Neural crest cell (in vitro differentiated cells): Measurements from ENCODE around the gene THSD7A. TPM values are rescaled to one million over a fixed set of nuclear protein-coding genes. Genes with fewer than 3 reads are reported as not detected.

Experiments
- DNase-seq: peaks from one replicate; pipeline ENCODE4 v3.0.0; 2021; ENCODE audit warnings: low read depth, mixed read lengths, low spot score
- H3K27ac Mint-ChIP-seq: one replicate; pipeline ENCODE4 v1.8.0; 2021; ENCODE audit warnings: mild to moderate bottlenecking, mixed read lengths; ENCODE audit not compliant: unreplicated experiment
- H3K27me3 Mint-ChIP-seq: 2 replicates; pipeline ENCODE4 v1.8.0; 2021; ENCODE audit warnings: low read depth, mild to moderate bottlenecking, mixed read lengths
- H3K36me3 Mint-ChIP-seq: 2 replicates; pipeline ENCODE4 v1.8.0; 2021; ENCODE audit warnings: low read depth, mild to moderate bottlenecking, mixed read lengths
- H3K4me1 Mint-ChIP-seq: 2 replicates; pipeline ENCODE4 v1.8.0; 2021; ENCODE audit warnings: mixed read lengths
- H3K4me3 Mint-ChIP-seq: one replicate; pipeline ENCODE4 v1.8.0; 2021; ENCODE audit warnings: mild to moderate bottlenecking, mixed read lengths
- H3K9me3 Mint-ChIP-seq: 2 replicates; pipeline ENCODE4 v1.8.0; 2021; ENCODE audit warnings: mixed read lengths
- total RNA-seq: library from RNA; stranded (reverse); gene quantifications from 2 replicates; pipeline ENCODE4 v1.2.1, GENCODE V29; 2021
- TF ChIP-seq, protein P1 (sequence below): fragments of 200-600 bp; sonication (generic); conservative IDR thresholded peaks from 2 replicates; pipeline ENCODE4 v1.5.0; 2021; ENCODE audit warnings: antibody characterized with exemption, mild to moderate bottlenecking

Gene THSD7A
- total RNA-seq, 1 donor from 2014 or later, result 4.8 TPM

DNA sequence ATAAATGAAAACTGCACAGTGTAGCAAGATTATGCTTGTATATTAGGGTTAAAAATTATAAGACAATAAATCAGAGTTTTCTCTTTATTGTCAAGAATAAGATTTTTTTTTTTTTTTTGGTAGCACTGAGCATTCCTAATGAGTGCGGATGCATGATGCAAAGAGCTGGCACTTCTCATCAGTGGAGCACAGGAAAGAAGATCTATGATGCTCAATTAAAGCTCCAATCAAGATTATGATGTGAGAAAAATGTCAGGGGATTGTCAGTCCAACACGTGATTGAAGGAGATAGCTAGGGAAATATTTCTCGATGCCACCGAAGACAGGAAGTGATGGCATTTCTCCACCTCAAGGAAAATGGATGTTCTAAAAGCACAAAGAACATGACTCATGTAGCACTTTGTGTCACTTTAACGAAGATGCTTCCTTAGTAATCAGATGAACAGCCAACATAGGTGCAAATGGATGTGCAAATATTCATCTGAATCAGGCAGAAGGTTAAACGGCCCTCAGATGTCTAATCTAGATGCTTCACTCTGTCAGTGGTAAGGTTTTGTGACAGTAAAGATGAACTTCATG is 240.9 kb downstream of the THSD7A start:
- no peak for DNase-seq
- no peak overlapping the region for H3K27ac Mint-ChIP-seq
- peaks cover 3% of the 10 kb centered on the region for H3K9me3 Mint-ChIP-seq
- H3K4me3 Mint-ChIP-seq, result no peak overlapping the region
- TF ChIP-seq, protein P1, sequence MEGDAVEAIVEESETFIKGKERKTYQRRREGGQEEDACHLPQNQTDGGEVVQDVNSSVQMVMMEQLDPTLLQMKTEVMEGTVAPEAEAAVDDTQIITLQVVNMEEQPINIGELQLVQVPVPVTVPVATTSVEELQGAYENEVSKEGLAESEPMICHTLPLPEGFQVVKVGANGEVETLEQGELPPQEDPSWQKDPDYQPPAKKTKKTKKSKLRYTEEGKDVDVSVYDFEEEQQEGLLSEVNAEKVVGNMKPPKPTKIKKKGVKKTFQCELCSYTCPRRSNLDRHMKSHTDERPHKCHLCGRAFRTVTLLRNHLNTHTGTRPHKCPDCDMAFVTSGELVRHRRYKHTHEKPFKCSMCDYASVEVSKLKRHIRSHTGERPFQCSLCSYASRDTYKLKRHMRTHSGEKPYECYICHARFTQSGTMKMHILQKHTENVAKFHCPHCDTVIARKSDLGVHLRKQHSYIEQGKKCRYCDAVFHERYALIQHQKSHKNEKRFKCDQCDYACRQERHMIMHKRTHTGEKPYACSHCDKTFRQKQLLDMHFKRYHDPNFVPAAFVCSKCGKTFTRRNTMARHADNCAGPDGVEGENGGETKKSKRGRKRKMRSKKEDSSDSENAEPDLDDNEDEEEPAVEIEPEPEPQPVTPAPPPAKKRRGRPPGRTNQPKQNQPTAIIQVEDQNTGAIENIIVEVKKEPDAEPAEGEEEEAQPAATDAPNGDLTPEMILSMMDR, result no peak
- no peaks in the 10 kb centered on the region for H3K27me3 Mint-ChIP-seq
- no peaks in the 10 kb centered on the region for H3K4me1 Mint-ChIP-seq
- no peaks in the 10 kb centered on the region for H3K36me3 Mint-ChIP-seq

DNA sequence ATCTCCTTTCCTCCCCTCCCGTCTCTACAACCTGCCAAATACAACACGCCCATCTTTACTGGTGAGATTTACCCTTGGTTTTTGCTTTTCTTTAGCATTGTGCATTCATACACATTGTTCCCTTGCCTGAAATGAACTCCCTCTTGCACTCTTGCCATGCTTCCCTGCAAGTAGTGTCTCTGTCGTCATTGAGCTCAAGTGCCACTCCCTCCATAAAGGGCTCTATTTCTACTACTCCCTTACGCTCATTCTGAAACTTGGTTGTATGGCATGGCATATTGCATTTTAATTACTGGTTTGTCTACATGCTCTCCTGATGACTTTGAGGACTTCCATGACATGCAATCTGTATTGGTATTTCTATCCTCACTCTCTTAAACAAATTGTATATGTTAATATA is 242.7 kb downstream of the THSD7A start:
- Mint-ChIP-seq H3K4me1 (no peaks in the 10 kb centered on the region), H3K27me3 (no peaks in the 10 kb centered on the region), H3K4me3 (no peak overlapping the region), H3K27ac (no peak overlapping the region), H3K9me3 (no peaks in the 10 kb centered on the region), H3K36me3 (no peaks in the 10 kb centered on the region)
- DNase-seq, result no peak
- TF ChIP-seq, protein P1, result no peak

DNA sequence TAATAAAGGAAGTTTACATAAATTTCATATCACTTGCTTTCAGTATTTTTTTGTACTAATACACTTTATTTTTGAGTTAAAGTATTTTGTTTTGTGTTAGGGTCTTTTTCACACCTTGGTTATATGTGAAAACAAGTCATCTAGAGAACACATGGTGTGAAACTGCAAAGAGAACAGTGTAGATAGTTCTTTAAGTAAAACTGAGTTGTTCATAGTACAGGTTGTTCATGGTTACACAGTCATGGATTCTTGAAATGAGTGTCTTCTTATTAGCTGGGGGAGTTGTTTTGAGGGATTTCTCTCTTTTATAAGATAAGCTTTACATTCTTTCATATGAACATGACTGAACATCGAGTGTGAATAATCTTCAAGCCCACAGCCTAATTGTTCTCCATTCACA is 244.2 kb downstream of the THSD7A start:
- no peak overlapping the region for H3K27ac Mint-ChIP-seq
- H3K9me3 Mint-ChIP-seq, result no peaks in the 10 kb centered on the region

DNA sequence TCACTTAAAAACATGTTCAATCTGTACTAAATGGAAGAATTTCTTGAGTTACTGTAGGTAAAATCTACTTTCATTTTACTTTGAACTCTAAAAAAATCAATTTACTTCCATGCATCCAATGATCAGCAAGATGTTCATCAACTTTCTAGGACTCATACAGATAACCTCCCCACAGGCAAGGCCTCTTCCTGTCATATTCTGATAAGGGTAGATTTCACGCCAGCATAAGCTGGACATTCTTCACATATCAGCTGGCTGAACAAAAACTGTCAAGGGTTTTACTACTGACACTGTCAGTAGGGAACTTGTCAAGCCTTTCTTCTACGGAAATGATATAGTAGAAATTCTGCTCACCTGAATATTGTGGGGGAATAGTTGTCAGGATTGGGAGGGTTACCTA is 244.9 kb downstream of the THSD7A start:
- TF ChIP-seq, protein P1, result no peak
- Mint-ChIP-seq H3K4me1 (no peaks in the 10 kb centered on the region), H3K4me3 (no peak overlapping the region), H3K9me3 (no peaks in the 10 kb centered on the region), H3K27me3 (no peaks in the 10 kb centered on the region), H3K36me3 (no peaks in the 10 kb centered on the region), H3K27ac (no peak overlapping the region)
- no peak for DNase-seq

More for the DNA sequence above, 244.2 kb downstream of the THSD7A start:
- Mint-ChIP-seq H3K4me3 (no peak overlapping the region), H3K4me1 (no peaks in the 10 kb centered on the region), H3K36me3 (no peaks in the 10 kb centered on the region), H3K27me3 (no peaks in the 10 kb centered on the region)
- no peak for DNase-seq
- TF ChIP-seq, protein P1, result no peak

DNA sequence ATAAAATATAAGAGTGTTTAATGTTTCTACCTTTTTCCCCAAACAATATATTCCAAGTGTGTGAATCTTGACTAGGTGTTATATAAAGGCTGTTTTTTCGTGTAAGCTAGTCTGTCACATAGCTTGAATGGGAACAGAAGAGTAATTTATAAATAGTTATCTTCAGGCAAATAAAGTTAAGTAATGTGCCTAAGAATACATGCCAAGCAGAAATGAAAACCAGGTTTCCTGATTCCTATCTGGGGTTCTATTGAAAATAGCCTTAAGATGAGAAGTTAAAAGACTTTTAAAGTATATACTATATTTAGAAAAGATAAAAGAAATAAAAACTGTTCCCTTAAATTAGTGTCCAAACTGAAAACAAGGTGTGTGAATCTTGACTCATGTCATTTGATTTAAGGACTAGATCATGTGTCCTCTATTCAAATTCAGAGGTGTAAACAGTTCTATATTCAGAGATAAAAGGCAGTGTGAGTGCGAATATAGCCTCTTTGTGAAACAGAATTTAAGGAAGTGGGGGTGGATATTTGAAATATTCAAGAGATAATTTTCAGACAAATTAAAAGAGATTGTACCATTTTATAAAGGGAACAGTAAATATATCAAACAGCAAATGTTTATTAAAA is 247.5 kb downstream of the THSD7A start:
- Mint-ChIP-seq H3K4me3 (no peak overlapping the region), H3K27ac (no peak overlapping the region), H3K4me1 (no peaks in the 10 kb centered on the region), H3K9me3 (no peaks in the 10 kb centered on the region), H3K27me3 (no peaks in the 10 kb centered on the region), H3K36me3 (no peaks in the 10 kb centered on the region)
- TF ChIP-seq, protein P1, result no peak
- DNase-seq, result no peak
